ENCODE results near the gene SPATA2L.

GRCh38 chr16:89712274-89712781 lies 10.8 kb upstream of the SPATA2L start:
- TF ChIP-seq POLR2A (IDR thresholded peaks at IDR 0.05; ENCODE audit: low read length), result no peak
- no peak for TF ChIP-seq GATA1 (IDR thresholded peaks at IDR 0.05; ENCODE audit: low read depth, low read length)

Measured in erythroblast (primary cell).